SK-N-SH (cell line): ENCODE measurements around the gene NIPAL1.

Experiments
- CHD2 ChIP-seq: fragments of 150-350 bp; IDR thresholded peaks from 2 replicates; pipeline ENCODE4 v1.6.1; 2018; ENCODE audit warnings: low read length; ENCODE audit not compliant: partially characterized antibody
- EP300 ChIP-seq, 2 experiments: IDR thresholded peaks; 2 replicates each; pipeline versions ENCODE4 v1.4.0 to v1.6.1; 2012; ENCODE audit warnings: borderline replicate concordance in 1 of 2, low read depth in 1 of 2, low read length in 1 of 2
- FOXM1 ChIP-seq: IDR thresholded peaks from 2 replicates; pipeline ENCODE4 v1.4.0; 2012; ENCODE audit warnings: low read depth, mild to moderate bottlenecking
- NFIC ChIP-seq: IDR thresholded peaks from 2 replicates; pipeline ENCODE4 v1.4.0; 2012; ENCODE audit warnings: borderline replicate concordance
- POLR2AphosphoS5 ChIP-seq: IDR thresholded peaks from 2 replicates; pipeline ENCODE4 v1.6.1; 2012; ENCODE audit warnings: low read depth, low read length
- TAF1 ChIP-seq: IDR thresholded peaks from 2 replicates; pipeline ENCODE4 v1.6.1; 2012; ENCODE audit warnings: low read depth, mild to moderate bottlenecking, low read length, moderate library complexity, borderline replicate concordance
- TF ChIP-seq, protein P1 (sequence below): fragments of 200-600 bp; sonication (generic); IDR thresholded peaks from 2 replicates; pipeline ENCODE4 v1.6.1; 2017; ENCODE audit warnings: antibody characterized with exemption, mild to moderate bottlenecking, moderate library complexity
- TF ChIP-seq, protein P2 (sequence below): fragments of 150-350 bp; IDR thresholded peaks from 2 replicates; pipeline ENCODE4 v1.6.1; 2016; ENCODE audit warnings: mild to moderate bottlenecking, low read depth, low read length
- TF ChIP-seq, protein P3 (sequence below): IDR thresholded peaks from 2 replicates; pipeline ENCODE4 v1.6.1; 2012; ENCODE audit warnings: mild to moderate bottlenecking, low read depth, low read length, moderate library complexity
- TF ChIP-seq, protein P4 (sequence below): IDR thresholded peaks from 2 replicates; pipeline ENCODE4 v1.4.0; 2012; ENCODE audit warnings: low read depth, borderline replicate concordance
- TF ChIP-seq, protein P5 (sequence below): fragments of 150-350 bp; IDR thresholded peaks from 2 replicates; pipeline ENCODE4 v1.6.1; 2017; ENCODE audit warnings: antibody characterized with exemption, low read length, low read depth, borderline replicate concordance

DNA sequence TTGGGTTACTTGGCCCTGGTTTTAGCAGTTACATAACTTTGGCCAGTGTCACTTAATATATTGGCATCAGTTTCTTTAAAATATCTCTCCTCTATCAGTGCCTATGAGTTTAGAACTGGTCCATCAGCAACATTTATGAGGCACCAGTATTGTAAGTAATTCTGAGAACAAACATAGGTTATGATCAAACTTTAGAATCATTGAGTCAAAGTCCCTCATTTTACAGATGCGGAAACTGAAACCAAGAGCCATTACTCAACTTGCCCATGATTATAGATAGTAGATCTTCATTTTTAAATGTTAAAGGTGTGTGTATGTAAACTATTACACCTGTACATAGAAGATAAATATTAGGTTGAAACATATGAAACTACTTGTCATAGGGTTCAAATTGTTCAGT is 4.5 kb downstream of the NIPAL1 start:
- TF ChIP-seq FOXM1 (no peak), EP300 (IDR thresholded peaks at IDR 0.05; ENCODE audit: borderline replicate concordance in 1 of 2, low read depth in 1 of 2, low read length in 1 of 2) (no peak), NFIC (no peak), TAF1 (no peak), POLR2AphosphoS5 (no peak), CHD2 (no peak)
- TF ChIP-seq, protein P1, sequence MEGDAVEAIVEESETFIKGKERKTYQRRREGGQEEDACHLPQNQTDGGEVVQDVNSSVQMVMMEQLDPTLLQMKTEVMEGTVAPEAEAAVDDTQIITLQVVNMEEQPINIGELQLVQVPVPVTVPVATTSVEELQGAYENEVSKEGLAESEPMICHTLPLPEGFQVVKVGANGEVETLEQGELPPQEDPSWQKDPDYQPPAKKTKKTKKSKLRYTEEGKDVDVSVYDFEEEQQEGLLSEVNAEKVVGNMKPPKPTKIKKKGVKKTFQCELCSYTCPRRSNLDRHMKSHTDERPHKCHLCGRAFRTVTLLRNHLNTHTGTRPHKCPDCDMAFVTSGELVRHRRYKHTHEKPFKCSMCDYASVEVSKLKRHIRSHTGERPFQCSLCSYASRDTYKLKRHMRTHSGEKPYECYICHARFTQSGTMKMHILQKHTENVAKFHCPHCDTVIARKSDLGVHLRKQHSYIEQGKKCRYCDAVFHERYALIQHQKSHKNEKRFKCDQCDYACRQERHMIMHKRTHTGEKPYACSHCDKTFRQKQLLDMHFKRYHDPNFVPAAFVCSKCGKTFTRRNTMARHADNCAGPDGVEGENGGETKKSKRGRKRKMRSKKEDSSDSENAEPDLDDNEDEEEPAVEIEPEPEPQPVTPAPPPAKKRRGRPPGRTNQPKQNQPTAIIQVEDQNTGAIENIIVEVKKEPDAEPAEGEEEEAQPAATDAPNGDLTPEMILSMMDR, result no peak
- TF ChIP-seq, protein P2, sequence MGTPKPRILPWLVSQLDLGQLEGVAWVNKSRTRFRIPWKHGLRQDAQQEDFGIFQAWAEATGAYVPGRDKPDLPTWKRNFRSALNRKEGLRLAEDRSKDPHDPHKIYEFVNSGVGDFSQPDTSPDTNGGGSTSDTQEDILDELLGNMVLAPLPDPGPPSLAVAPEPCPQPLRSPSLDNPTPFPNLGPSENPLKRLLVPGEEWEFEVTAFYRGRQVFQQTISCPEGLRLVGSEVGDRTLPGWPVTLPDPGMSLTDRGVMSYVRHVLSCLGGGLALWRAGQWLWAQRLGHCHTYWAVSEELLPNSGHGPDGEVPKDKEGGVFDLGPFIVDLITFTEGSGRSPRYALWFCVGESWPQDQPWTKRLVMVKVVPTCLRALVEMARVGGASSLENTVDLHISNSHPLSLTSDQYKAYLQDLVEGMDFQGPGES, result no peak
- TF ChIP-seq, protein P3, sequence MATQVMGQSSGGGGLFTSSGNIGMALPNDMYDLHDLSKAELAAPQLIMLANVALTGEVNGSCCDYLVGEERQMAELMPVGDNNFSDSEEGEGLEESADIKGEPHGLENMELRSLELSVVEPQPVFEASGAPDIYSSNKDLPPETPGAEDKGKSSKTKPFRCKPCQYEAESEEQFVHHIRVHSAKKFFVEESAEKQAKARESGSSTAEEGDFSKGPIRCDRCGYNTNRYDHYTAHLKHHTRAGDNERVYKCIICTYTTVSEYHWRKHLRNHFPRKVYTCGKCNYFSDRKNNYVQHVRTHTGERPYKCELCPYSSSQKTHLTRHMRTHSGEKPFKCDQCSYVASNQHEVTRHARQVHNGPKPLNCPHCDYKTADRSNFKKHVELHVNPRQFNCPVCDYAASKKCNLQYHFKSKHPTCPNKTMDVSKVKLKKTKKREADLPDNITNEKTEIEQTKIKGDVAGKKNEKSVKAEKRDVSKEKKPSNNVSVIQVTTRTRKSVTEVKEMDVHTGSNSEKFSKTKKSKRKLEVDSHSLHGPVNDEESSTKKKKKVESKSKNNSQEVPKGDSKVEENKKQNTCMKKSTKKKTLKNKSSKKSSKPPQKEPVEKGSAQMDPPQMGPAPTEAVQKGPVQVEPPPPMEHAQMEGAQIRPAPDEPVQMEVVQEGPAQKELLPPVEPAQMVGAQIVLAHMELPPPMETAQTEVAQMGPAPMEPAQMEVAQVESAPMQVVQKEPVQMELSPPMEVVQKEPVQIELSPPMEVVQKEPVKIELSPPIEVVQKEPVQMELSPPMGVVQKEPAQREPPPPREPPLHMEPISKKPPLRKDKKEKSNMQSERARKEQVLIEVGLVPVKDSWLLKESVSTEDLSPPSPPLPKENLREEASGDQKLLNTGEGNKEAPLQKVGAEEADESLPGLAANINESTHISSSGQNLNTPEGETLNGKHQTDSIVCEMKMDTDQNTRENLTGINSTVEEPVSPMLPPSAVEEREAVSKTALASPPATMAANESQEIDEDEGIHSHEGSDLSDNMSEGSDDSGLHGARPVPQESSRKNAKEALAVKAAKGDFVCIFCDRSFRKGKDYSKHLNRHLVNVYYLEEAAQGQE, result no peak
- TF ChIP-seq, protein P4, sequence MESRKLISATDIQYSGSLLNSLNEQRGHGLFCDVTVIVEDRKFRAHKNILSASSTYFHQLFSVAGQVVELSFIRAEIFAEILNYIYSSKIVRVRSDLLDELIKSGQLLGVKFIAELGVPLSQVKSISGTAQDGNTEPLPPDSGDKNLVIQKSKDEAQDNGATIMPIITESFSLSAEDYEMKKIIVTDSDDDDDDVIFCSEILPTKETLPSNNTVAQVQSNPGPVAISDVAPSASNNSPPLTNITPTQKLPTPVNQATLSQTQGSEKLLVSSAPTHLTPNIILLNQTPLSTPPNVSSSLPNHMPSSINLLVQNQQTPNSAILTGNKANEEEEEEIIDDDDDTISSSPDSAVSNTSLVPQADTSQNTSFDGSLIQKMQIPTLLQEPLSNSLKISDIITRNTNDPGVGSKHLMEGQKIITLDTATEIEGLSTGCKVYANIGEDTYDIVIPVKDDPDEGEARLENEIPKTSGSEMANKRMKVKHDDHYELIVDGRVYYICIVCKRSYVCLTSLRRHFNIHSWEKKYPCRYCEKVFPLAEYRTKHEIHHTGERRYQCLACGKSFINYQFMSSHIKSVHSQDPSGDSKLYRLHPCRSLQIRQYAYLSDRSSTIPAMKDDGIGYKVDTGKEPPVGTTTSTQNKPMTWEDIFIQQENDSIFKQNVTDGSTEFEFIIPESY, result no peak
- TF ChIP-seq, protein P5, sequence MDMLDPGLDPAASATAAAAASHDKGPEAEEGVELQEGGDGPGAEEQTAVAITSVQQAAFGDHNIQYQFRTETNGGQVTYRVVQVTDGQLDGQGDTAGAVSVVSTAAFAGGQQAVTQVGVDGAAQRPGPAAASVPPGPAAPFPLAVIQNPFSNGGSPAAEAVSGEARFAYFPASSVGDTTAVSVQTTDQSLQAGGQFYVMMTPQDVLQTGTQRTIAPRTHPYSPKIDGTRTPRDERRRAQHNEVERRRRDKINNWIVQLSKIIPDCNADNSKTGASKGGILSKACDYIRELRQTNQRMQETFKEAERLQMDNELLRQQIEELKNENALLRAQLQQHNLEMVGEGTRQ, result no peak
